SK-N-SH treated with all-trans-retinoic acid at 6 μM for 48 hours (cell line): ENCODE data around the gene HERC2.

Source experiments
- ATAC-seq: fragments of 200-7000 bp; cut with Tn5 transposase; 3 replicates; pipeline ENCODE4 v1.9.1; 2020; ENCODE audit warnings: mild to moderate bottlenecking, moderate library complexity
- ARNTL ChIP-seq: fragments of 450-650 bp; formaldehyde crosslinking; IDR thresholded peaks from 2 replicates; pipeline ENCODE4 v1.5.0; 2020; ENCODE audit warnings: low read depth, mild to moderate bottlenecking, moderate library complexity, borderline replicate concordance
- BACH2 ChIP-seq: fragments of 250-450 bp; sonication (Bioruptor Pico); IDR thresholded peaks from 2 replicates; pipeline ENCODE4 v1.9.0; 2021; ENCODE audit warnings: mild to moderate bottlenecking, borderline replicate concordance
- CSDC2 ChIP-seq: fragments of 250-450 bp; sonication (Bioruptor Pico); IDR thresholded peaks from 2 replicates; pipeline ENCODE4 v1.5.0; 2020; ENCODE audit warnings: mild to moderate bottlenecking, moderate library complexity
- ESRRG ChIP-seq: fragments of 250-450 bp; sonication (Bioruptor Pico); IDR thresholded peaks from 2 replicates; pipeline ENCODE4 v1.6.1; 2021; ENCODE audit warnings: mild to moderate bottlenecking
- GLIS3 ChIP-seq: fragments of 250-450 bp; sonication (Bioruptor Pico); IDR thresholded peaks from 2 replicates; pipeline ENCODE4 v1.5.0; 2020; ENCODE audit warnings: mild to moderate bottlenecking, moderate library complexity
- ISL1 ChIP-seq: fragments of 250-450 bp; sonication (Bioruptor Pico); IDR thresholded peaks from 2 replicates; pipeline ENCODE4 v2.1.2; 2022; ENCODE audit warnings: mild to moderate bottlenecking, moderate library complexity
- OSR1 ChIP-seq: fragments of 250-450 bp; sonication (Bioruptor Pico); IDR thresholded peaks from 2 replicates; pipeline ENCODE4 v1.8.0; 2022; ENCODE audit warnings: moderate library complexity, mild to moderate bottlenecking, inconsistent platforms
- PPARA ChIP-seq: fragments of 250-450 bp; sonication (Bioruptor Pico); IDR thresholded peaks from 2 replicates; pipeline ENCODE4 v1.5.0; 2020; ENCODE audit warnings: mild to moderate bottlenecking, borderline replicate concordance
- SNAI2 ChIP-seq: fragments of 250-450 bp; sonication (Bioruptor Pico); IDR thresholded peaks from 2 replicates; pipeline ENCODE4 v1.5.0; 2020; ENCODE audit warnings: mild to moderate bottlenecking, moderate library complexity
- TCF4 ChIP-seq: fragments of 250-450 bp; sonication (Bioruptor Pico); IDR thresholded peaks from 2 replicates; pipeline ENCODE4 v1.8.0; 2021; ENCODE audit warnings: mild to moderate bottlenecking, moderate library complexity, borderline replicate concordance
- TOX ChIP-seq: fragments of 250-450 bp; sonication (Bioruptor Pico); IDR thresholded peaks from 2 replicates; pipeline ENCODE4 v1.8.0; 2021; ENCODE audit warnings: mild to moderate bottlenecking, moderate library complexity, borderline replicate concordance
- ZC3H10 ChIP-seq: fragments of 250-450 bp; sonication (Bioruptor Pico); IDR thresholded peaks from 2 replicates; pipeline ENCODE4 v1.5.1; 2021; ENCODE audit warnings: mild to moderate bottlenecking, moderate library complexity
- ZFP3 ChIP-seq: fragments of 250-450 bp; sonication (Bioruptor Pico); IDR thresholded peaks from 2 replicates; pipeline ENCODE4 v1.5.0; 2020; ENCODE audit warnings: mild to moderate bottlenecking, moderate library complexity
- ZFP30 ChIP-seq: fragments of 450-650 bp; formaldehyde crosslinking; IDR thresholded peaks from 2 replicates; pipeline ENCODE4 v1.5.0; 2022; ENCODE audit warnings: mild to moderate bottlenecking, moderate library complexity
- ZNF565 ChIP-seq: fragments of 450-650 bp; formaldehyde crosslinking; conservative IDR thresholded peaks from 2 replicates; pipeline ENCODE4 v1.5.0; 2020; ENCODE audit warnings: low read depth, mild to moderate bottlenecking, moderate library complexity
- ZNF70 ChIP-seq: fragments of 450-650 bp; formaldehyde crosslinking; IDR thresholded peaks from 2 replicates; pipeline ENCODE4 v1.5.0; 2020; ENCODE audit warnings: mild to moderate bottlenecking, moderate library complexity
- ZNF8 ChIP-seq: fragments of 450-650 bp; formaldehyde crosslinking; IDR thresholded peaks from 2 replicates; pipeline ENCODE4 v1.5.0; 2020; ENCODE audit warnings: mild to moderate bottlenecking, moderate library complexity
- TF ChIP-seq, protein P1 (sequence below): fragments of 250-450 bp; sonication (Bioruptor Pico); IDR thresholded peaks from 2 replicates; pipeline ENCODE4 v1.5.1; 2021; ENCODE audit warnings: mild to moderate bottlenecking, moderate library complexity
- TF ChIP-seq, protein P2 (sequence below): fragments of 250-450 bp; sonication (Bioruptor Pico); IDR thresholded peaks from 2 replicates; pipeline ENCODE4 v1.5.1; 2020; ENCODE audit warnings: low read depth, mild to moderate bottlenecking, moderate library complexity
- TF ChIP-seq, protein P3 (sequence below): fragments of 250-450 bp; sonication (Bioruptor Pico); IDR thresholded peaks from 2 replicates; pipeline ENCODE4 v1.5.0; 2020; ENCODE audit warnings: mild to moderate bottlenecking, moderate library complexity
- TF ChIP-seq, protein P4 (sequence below): fragments of 250-450 bp; sonication (Bioruptor Pico); IDR thresholded peaks from 2 replicates; pipeline ENCODE4 v1.8.0; 2020; ENCODE audit warnings: mild to moderate bottlenecking, moderate library complexity, borderline replicate concordance

Gene HERC2

DNA sequence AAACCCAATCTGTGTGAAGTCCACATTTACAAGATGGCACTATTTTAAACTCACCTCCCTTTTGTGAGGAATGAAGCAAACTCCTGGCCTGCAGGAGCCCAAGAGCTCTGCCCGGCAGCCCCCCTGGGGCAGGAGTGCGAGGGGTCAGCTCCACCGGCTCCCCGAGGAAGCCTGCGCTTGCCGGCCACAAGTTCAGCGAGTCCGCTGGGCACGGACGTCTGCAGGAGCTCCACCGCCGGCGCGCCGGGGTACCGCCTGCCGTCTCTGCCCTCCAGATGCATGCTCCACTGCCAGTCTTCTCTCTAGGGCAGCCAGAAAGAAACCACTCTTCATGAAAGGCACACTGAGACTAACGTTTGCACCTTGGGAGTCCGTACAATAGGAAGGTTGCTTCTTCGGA, 240.4 kb downstream of the HERC2 start:
- TF ChIP-seq ZFP3 (CRISPR knock-in tag), result no peak
- no peak for TF ChIP-seq ESRRG (CRISPR knock-in tag)
- no peak for TF ChIP-seq SNAI2 (CRISPR knock-in tag)
- TF ChIP-seq BACH2 (CRISPR knock-in tag), result no peak
- no peak for TF ChIP-seq TOX (CRISPR knock-in tag)
- TF ChIP-seq, protein P1, sequence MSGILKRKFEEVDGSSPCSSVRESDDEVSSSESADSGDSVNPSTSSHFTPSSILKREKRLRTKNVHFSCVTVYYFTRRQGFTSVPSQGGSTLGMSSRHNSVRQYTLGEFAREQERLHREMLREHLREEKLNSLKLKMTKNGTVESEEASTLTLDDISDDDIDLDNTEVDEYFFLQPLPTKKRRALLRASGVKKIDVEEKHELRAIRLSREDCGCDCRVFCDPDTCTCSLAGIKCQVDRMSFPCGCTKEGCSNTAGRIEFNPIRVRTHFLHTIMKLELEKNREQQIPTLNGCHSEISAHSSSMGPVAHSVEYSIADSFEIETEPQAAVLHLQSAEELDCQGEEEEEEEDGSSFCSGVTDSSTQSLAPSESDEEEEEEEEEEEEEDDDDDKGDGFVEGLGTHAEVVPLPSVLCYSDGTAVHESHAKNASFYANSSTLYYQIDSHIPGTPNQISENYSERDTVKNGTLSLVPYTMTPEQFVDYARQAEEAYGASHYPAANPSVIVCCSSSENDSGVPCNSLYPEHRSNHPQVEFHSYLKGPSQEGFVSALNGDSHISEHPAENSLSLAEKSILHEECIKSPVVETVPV, result no peak
- no peak for TF ChIP-seq ZC3H10
- TF ChIP-seq, all 23 proteins: peak for 0
- ATAC-seq, result no peak

DNA sequence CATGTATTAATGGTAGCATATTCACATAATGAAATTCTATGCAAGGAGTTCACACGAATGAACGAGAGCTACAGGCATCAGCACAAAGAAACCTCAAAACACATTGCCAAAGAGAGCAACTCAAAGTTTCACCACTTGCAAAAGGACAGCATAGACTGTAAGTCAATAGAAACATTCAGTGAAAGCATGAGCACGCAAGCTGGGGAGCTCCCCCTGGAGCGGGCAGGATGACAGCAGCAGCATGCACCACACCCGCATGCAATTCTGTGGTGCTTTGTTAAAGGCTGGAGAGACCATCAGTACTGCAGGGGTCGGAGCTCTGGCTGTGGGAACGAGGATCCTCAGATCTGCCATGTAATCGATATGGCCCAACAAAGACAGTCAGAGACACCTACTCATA, 241.6 kb downstream of the HERC2 start:
- ATAC-seq, result no peak
- no peak for TF ChIP-seq GLIS3 (CRISPR knock-in tag)
- no peak for TF ChIP-seq OSR1 (CRISPR knock-in tag)
- TF ChIP-seq, protein P1, result no peak
- TF ChIP-seq, protein P2, sequence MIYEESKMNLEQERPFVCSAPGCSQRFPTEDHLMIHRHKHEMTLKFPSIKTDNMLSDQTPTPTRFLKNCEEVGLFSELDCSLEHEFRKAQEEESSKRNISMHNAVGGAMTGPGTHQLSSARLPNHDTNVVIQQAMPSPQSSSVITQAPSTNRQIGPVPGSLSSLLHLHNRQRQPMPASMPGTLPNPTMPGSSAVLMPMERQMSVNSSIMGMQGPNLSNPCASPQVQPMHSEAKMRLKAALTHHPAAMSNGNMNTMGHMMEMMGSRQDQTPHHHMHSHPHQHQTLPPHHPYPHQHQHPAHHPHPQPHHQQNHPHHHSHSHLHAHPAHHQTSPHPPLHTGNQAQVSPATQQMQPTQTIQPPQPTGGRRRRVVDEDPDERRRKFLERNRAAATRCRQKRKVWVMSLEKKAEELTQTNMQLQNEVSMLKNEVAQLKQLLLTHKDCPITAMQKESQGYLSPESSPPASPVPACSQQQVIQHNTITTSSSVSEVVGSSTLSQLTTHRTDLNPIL, result no peak
- TF ChIP-seq PPARA, result no peak
- no peak for TF ChIP-seq CSDC2
- no peak for TF ChIP-seq TCF4

DNA sequence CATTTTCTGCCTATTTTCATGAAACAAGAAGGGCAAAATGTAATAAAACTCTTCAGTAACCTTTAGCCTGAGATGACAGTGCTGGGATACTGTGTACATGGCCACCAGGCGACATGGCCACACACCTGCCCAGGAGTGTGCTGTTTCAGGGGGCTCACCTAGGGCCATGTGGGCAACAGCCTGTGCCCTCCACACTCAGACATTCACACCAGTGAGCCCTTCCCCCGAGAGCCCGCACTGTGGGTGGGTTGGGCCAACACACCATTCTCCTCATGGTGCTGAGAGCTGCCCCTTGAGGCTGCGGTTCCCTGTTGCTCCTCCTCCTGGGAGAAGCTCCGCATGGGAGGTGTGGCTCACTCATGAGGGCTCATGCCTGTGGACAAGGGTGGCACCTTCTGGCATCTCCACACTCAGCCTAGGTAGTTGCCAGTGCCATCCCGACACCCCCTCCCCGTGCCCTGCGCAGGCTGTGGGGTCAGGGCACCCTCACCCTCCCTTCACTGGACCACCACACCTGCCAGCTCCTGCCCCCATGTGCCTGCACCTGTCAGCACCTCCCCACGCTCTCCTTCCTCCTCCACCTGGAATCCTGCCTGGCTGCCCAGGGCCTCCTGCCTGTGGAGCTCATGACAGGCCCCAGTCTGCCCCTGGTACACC, 242.5 kb downstream of the HERC2 start:
- TF ChIP-seq TOX (CRISPR knock-in tag), result no peak
- TF ChIP-seq ZNF8 (CRISPR knock-in tag), result no peak
- TF ChIP-seq ZFP3 (CRISPR knock-in tag), result no peak
- no peak for TF ChIP-seq BACH2 (CRISPR knock-in tag)
- TF ChIP-seq ZNF70, result no peak
- no peak for TF ChIP-seq ARNTL
- no peak for TF ChIP-seq ZFP30
- TF ChIP-seq SNAI2 (CRISPR knock-in tag), result no peak
- no peak for TF ChIP-seq OSR1 (CRISPR knock-in tag)
- ATAC-seq, result no peak

DNA sequence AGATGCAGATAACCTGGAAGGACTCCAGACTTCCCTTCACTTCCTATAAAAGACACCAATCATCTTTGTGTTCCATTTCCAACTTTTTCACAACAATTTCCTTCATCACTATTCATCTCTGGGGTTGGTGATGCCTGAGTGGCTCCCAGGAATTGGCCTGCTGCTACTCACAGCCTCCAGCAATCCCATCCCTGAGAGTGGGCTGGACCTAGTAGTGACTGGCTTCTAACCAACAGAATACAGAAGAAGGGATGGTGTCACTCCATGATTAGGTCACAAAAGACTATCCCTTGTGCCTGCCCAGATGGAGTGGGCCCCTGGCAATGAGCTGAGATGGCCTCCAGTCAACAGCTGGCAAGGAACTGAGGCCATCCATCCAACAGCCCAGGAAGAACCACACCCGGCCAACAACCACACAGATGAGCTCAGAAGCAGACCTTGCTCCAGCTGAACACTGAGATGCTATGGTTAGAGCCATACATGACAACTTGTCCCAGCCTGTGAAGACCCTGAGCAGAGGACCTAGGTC, 243.7 kb downstream of the HERC2 start:
- TF ChIP-seq ISL1 (CRISPR knock-in tag) (no peak), ZNF70 (no peak)
- TF ChIP-seq, all 23 proteins: peak for 0
- no peak for ATAC-seq

DNA sequence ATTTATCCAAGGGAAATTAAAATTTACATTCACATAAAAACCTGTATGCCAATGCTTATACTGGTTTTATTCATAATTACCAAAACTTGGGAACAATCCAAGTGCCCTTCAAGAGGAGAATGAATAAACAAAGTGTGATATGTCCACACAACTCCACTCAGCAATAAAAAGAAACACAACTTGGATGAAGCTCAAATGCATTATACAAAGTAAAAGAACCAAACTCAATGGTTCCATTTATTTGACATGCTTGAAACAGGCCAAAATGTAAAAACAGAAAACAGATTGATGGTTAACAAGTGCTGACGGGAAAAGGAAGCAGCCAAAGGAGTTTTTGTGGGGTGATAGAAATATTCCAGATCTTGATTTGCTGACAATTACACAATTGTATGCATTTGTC, 246.4 kb downstream of the HERC2 start:
- ATAC-seq, result no peak
- TF ChIP-seq ARNTL (no peak), OSR1 (CRISPR knock-in tag) (no peak), ZNF70 (no peak), PPARA (no peak), ISL1 (CRISPR knock-in tag) (no peak), ZNF8 (CRISPR knock-in tag) (no peak), TOX (CRISPR knock-in tag) (no peak), CSDC2 (no peak), ZNF565 (CRISPR knock-in tag) (no peak), ZFP3 (CRISPR knock-in tag) (no peak), ESRRG (CRISPR knock-in tag) (no peak), SNAI2 (CRISPR knock-in tag) (no peak), GLIS3 (CRISPR knock-in tag) (no peak), ZC3H10 (no peak)
- TF ChIP-seq, protein P3, sequence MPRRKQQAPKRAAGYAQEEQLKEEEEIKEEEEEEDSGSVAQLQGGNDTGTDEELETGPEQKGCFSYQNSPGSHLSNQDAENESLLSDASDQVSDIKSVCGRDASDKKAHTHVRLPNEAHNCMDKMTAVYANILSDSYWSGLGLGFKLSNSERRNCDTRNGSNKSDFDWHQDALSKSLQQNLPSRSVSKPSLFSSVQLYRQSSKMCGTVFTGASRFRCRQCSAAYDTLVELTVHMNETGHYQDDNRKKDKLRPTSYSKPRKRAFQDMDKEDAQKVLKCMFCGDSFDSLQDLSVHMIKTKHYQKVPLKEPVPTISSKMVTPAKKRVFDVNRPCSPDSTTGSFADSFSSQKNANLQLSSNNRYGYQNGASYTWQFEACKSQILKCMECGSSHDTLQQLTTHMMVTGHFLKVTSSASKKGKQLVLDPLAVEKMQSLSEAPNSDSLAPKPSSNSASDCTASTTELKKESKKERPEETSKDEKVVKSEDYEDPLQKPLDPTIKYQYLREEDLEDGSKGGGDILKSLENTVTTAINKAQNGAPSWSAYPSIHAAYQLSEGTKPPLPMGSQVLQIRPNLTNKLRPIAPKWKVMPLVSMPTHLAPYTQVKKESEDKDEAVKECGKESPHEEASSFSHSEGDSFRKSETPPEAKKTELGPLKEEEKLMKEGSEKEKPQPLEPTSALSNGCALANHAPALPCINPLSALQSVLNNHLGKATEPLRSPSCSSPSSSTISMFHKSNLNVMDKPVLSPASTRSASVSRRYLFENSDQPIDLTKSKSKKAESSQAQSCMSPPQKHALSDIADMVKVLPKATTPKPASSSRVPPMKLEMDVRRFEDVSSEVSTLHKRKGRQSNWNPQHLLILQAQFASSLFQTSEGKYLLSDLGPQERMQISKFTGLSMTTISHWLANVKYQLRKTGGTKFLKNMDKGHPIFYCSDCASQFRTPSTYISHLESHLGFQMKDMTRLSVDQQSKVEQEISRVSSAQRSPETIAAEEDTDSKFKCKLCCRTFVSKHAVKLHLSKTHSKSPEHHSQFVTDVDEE, result no peak
- TF ChIP-seq, protein P4, sequence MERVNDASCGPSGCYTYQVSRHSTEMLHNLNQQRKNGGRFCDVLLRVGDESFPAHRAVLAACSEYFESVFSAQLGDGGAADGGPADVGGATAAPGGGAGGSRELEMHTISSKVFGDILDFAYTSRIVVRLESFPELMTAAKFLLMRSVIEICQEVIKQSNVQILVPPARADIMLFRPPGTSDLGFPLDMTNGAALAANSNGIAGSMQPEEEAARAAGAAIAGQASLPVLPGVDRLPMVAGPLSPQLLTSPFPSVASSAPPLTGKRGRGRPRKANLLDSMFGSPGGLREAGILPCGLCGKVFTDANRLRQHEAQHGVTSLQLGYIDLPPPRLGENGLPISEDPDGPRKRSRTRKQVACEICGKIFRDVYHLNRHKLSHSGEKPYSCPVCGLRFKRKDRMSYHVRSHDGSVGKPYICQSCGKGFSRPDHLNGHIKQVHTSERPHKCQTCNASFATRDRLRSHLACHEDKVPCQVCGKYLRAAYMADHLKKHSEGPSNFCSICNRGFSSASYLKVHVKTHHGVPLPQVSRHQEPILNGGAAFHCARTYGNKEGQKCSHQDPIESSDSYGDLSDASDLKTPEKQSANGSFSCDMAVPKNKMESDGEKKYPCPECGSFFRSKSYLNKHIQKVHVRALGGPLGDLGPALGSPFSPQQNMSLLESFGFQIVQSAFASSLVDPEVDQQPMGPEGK (CRISPR knock-in tag), result no peak
- TF ChIP-seq, protein P1, result no peak
